WI38 (cell line): ENCODE data around the gene TNFRSF17.

Source experiments
- H3K4me3 ChIP-seq: 2 replicates; pipeline ENCODE4 v1.5.1; 2011; ENCODE audit warnings: low read depth, mild to moderate bottlenecking, control low read depth, low read length
- TF ChIP-seq, protein P1 (sequence below): IDR thresholded peaks from 2 replicates; pipeline ENCODE4 v1.5.1; 2012; ENCODE audit warnings: low read depth, mild to moderate bottlenecking, control low read depth, low read length

Gene TNFRSF17

GRCh38 chr16:11977376-11978041, 12.5 kb downstream of the TNFRSF17 start:
- TF ChIP-seq, protein P1, sequence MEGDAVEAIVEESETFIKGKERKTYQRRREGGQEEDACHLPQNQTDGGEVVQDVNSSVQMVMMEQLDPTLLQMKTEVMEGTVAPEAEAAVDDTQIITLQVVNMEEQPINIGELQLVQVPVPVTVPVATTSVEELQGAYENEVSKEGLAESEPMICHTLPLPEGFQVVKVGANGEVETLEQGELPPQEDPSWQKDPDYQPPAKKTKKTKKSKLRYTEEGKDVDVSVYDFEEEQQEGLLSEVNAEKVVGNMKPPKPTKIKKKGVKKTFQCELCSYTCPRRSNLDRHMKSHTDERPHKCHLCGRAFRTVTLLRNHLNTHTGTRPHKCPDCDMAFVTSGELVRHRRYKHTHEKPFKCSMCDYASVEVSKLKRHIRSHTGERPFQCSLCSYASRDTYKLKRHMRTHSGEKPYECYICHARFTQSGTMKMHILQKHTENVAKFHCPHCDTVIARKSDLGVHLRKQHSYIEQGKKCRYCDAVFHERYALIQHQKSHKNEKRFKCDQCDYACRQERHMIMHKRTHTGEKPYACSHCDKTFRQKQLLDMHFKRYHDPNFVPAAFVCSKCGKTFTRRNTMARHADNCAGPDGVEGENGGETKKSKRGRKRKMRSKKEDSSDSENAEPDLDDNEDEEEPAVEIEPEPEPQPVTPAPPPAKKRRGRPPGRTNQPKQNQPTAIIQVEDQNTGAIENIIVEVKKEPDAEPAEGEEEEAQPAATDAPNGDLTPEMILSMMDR, result no peak
- H3K4me3 ChIP-seq, result peak overlapping the region; percentile 96

DNA sequence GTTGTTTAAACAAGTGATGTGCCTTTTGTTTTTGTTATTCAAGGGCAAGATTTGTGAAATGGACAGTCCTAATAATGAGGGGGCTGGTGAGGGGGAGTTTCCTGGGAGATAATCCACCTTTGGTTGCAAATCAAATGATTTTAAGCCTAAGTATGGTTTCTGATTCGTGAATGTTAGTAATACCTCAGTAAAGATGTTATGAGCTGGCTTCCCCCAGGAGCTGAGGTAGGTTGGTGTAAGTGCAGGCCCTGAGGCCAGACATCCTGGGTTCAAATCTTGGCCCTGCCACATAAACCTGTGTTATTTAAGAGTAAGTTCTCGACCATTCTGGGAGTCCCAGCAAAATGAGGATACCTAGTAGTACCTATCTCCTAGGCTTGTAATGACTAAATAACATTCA, 13.1 kb downstream of the TNFRSF17 start:
- TF ChIP-seq, protein P1, result no peak
- H3K4me3 ChIP-seq, result peak overlapping the region; percentile 96

GRCh38 chr16:11979013-11979672, 14.1 kb downstream of the TNFRSF17 start:
- H3K4me3 ChIP-seq, result no peak overlapping the region
- TF ChIP-seq, protein P1, result no peak

DNA sequence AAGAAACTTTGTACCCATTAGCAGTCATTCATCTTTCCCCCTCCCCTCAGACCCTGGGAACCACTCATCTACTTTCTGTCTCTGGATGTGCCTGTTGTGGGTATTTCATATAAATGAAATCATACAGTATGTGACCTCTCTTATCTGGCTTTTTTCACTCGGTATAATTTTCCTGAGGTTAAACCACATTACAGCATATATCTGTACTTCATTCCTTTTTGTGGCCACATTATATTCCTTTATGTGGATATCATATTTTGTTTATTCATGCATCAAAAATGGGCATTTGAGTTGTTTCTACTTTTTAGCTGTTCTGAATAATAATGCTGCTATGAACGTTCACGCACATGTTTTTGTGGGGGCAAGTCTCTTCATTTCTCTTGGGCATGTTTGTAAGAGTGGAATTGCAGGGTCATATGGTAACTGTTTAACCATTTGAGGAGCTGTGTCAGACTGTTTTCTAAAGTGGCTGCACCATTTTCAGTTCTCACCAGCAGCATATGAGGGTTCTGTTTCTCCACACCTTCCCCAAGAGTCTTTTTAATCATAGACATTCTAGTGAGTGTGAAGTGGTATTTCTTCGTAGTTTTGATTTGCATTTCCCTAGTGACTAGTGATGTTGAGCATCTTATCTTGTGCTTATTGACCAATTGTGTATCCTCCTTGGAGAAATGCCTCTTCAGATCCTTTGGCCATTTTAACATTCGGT, 15.3 kb downstream of the TNFRSF17 start:
- TF ChIP-seq, protein P1, result no peak

DNA sequence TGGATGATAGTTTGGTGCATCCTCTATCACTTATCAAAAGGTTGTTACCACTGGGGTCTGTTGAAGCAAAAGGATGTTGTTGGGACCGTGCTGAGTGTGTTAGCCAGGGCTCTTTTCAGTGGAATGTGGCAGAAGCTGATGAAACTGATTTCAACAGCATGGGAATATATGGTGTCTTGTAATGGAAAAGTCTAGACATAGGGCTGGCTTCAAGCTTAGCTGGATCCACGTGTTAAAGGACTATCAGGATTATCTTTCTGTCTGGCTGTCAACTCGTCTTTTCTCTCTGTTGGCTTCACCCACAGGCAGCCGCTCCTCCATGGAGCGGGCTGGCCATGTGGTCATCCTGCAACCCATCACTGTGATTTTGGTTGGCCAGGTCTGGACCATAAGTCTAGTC, 20.2 kb downstream of the TNFRSF17 start:
- H3K4me3 ChIP-seq, result no peak overlapping the region
- TF ChIP-seq, protein P1, result no peak

More for the DNA sequence above, 15.3 kb downstream of the TNFRSF17 start:
- H3K4me3 ChIP-seq, result no peak overlapping the region

DNA sequence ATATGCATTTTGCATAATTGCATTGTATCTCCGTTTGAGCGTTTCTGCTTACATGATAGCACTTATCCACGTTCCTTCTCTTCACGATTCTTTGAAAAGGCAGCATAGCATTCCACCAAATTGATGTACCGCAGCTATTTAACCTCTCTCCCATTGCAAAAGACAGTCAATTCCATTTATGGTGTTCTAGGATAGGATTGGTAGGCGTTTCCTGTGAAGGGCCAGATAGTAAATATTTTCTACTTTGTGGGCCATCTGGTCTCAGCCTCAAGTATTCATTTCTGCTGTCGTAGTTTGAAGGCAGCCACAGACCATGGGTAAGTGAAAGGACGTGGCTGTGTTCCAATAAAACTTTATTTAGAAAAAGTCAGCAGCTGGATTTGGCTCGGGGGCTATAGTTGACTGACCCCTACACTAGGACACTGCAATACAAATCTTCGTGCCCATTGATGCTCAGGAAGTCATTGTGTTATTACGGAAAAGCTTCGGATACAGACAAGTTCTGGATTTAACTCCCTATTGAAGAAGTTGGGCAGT, 21.6 kb downstream of the TNFRSF17 start:
- H3K4me3 ChIP-seq, result no peak overlapping the region
- TF ChIP-seq, protein P1, result no peak
